Measurements from ENCODE around the gene IGDCC3.

Gene IGDCC3

GRCh38 chr15:65362491-65362890 lies 15.3 kb downstream of the IGDCC3 start:
- Histone ChIP-seq H3K4me3 (ENCODE audit: insufficient read depth, low read length, poor library complexity, severe bottlenecking) (no peak overlapping the region), H3K27ac (ENCODE audit: low read depth, low read length) (no peak overlapping the region), H3K79me2 (ENCODE audit: insufficient read depth, low read length) (no peaks in the 10 kb centered on the region), H3K27me3 (ENCODE audit: low read length) (no peaks in the 10 kb centered on the region), H3K9ac (ENCODE audit: low read length) (no peak overlapping the region), H3K9me3 (ENCODE audit: insufficient read depth, low read length) (no peaks in the 10 kb centered on the region), H4K20me1 (ENCODE audit: low read depth, low read length) (no peaks in the 10 kb centered on the region), H3K36me3 (ENCODE audit: low read length) (no peaks in the 10 kb centered on the region), H2AFZ (ENCODE audit: low read depth, low read length, severe bottlenecking) (no peak overlapping the region), H3F3A (ENCODE audit: insufficient read depth) (no peaks in the 10 kb centered on the region), H3K4me2 (ENCODE audit: low read depth, low read length, poor library complexity, severe bottlenecking) (no peak overlapping the region), H3K9me2 (replicated peaks; ENCODE audit: insufficient read depth, low read length) (no peaks in the 10 kb centered on the region)
- TF ChIP-seq, protein P1, sequence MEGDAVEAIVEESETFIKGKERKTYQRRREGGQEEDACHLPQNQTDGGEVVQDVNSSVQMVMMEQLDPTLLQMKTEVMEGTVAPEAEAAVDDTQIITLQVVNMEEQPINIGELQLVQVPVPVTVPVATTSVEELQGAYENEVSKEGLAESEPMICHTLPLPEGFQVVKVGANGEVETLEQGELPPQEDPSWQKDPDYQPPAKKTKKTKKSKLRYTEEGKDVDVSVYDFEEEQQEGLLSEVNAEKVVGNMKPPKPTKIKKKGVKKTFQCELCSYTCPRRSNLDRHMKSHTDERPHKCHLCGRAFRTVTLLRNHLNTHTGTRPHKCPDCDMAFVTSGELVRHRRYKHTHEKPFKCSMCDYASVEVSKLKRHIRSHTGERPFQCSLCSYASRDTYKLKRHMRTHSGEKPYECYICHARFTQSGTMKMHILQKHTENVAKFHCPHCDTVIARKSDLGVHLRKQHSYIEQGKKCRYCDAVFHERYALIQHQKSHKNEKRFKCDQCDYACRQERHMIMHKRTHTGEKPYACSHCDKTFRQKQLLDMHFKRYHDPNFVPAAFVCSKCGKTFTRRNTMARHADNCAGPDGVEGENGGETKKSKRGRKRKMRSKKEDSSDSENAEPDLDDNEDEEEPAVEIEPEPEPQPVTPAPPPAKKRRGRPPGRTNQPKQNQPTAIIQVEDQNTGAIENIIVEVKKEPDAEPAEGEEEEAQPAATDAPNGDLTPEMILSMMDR (IDR thresholded peaks at IDR 0.05; ENCODE audit: insufficient read depth, low read length, poor library complexity, severe bottlenecking), result no peak
- TF ChIP-seq EZH2phosphoT487 (conservative IDR thresholded peaks at IDR 0.05; ENCODE audit: low read length), result no peak

DNA sequence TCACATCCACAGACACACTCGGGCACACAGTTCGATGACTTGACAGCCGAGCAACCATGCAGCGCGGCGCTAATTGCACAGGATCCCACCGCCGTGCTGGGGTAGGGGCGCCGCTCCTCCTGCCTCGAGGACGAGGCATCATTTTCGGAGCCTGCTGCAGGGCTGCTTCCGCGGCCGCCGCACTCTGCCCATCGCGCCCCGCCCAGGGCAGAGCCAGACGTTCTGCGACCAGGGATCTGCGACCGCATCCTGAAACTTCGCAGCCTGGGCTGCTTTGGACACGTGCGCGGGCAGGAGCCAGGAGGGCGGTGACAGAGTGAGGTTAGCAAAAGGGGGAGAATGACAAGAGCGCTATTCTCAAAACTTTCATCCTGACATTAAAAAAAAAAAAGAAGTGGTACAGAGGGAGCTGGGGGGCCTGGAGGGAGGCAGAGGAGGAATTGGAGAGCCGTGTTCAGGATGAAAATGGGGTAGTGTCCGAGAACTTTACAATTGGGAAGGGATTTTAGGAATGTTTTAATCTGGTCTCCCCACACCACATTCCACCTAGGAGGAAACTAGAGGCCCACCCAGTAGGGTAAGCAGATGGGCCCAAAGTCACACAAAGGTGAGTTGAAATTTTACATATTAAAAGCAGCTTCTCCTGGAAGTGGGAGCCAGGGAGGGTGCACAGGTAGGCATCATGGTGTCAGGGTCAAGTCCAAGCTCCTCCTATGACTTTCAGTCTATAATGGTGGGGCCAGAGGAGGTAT lies 15.9 kb downstream of the IGDCC3 start:
- no peaks in the 10 kb centered on the region for H3F3A ChIP-seq (ENCODE audit: insufficient read depth)
- no peaks in the 10 kb centered on the region for H3K36me3 ChIP-seq (ENCODE audit: low read length)
- no peak overlapping the region for H3K4me3 ChIP-seq (ENCODE audit: insufficient read depth, low read length, poor library complexity, severe bottlenecking)
- no peak overlapping the region for H3K4me2 ChIP-seq (ENCODE audit: low read depth, low read length, poor library complexity, severe bottlenecking)
- no peak overlapping the region for H3K27ac ChIP-seq (ENCODE audit: low read depth, low read length)
- no peaks in the 10 kb centered on the region for H3K9me2 ChIP-seq (replicated peaks; ENCODE audit: insufficient read depth, low read length)
- no peaks in the 10 kb centered on the region for H3K79me2 ChIP-seq (ENCODE audit: insufficient read depth, low read length)
- no peaks in the 10 kb centered on the region for H3K27me3 ChIP-seq (ENCODE audit: low read length)
- H2AFZ ChIP-seq (ENCODE audit: low read depth, low read length, severe bottlenecking), result no peak overlapping the region
- no peaks in the 10 kb centered on the region for H4K20me1 ChIP-seq (ENCODE audit: low read depth, low read length)
- H3K9me3 ChIP-seq (ENCODE audit: insufficient read depth, low read length), result no peaks in the 10 kb centered on the region
- TF ChIP-seq, protein P1 (IDR thresholded peaks at IDR 0.05; ENCODE audit: insufficient read depth, low read length, poor library complexity, severe bottlenecking), result no peak
- TF ChIP-seq EZH2phosphoT487 (conservative IDR thresholded peaks at IDR 0.05; ENCODE audit: low read length), result no peak
- H3K9ac ChIP-seq (ENCODE audit: low read length), result no peak overlapping the region

- H3K36me3 ChIP-seq (ENCODE audit: low read length), result no peaks in the 10 kb centered on the region
- H3K9ac ChIP-seq (ENCODE audit: low read length), result no peak overlapping the region
- no peaks in the 10 kb centered on the region for H3K9me2 ChIP-seq (replicated peaks; ENCODE audit: insufficient read depth, low read length)
- H3F3A ChIP-seq (ENCODE audit: insufficient read depth), result no peaks in the 10 kb centered on the region
- H4K20me1 ChIP-seq (ENCODE audit: low read depth, low read length), result no peaks in the 10 kb centered on the region
- H3K27me3 ChIP-seq (ENCODE audit: low read length), result no peaks in the 10 kb centered on the region
- no peak overlapping the region for H3K4me3 ChIP-seq (ENCODE audit: insufficient read depth, low read length, poor library complexity, severe bottlenecking)
- no peak overlapping the region for H3K4me2 ChIP-seq (ENCODE audit: low read depth, low read length, poor library complexity, severe bottlenecking)
- TF ChIP-seq, protein P1 (IDR thresholded peaks at IDR 0.05; ENCODE audit: insufficient read depth, low read length, poor library complexity, severe bottlenecking), result no peak
- TF ChIP-seq EZH2phosphoT487 (conservative IDR thresholded peaks at IDR 0.05; ENCODE audit: low read length), result no peak
- H3K9me3 ChIP-seq (ENCODE audit: insufficient read depth, low read length), result no peaks in the 10 kb centered on the region
- no peaks in the 10 kb centered on the region for H3K79me2 ChIP-seq (ENCODE audit: insufficient read depth, low read length)
- no peak overlapping the region for H3K27ac ChIP-seq (ENCODE audit: low read depth, low read length)
- H2AFZ ChIP-seq (ENCODE audit: low read depth, low read length, severe bottlenecking), result no peak overlapping the region
These were observed 17.3 kb downstream of the IGDCC3 start for GRCh38 chr15:65360506-65360905.
